IPS-20b (cell line): ENCODE measurements around the gene DNLZ.

Experiments used
- H3K27ac ChIP-seq: one replicate; pipeline ENCODE4 v1.5.1; 2013; ENCODE audit warnings: low read length
- H3K27me3 ChIP-seq: 2 replicates; pipeline ENCODE4 v1.6.1; 2013; ENCODE audit warnings: mild to moderate bottlenecking, low read length, inconsistent platforms; ENCODE audit not compliant: insufficient read depth
- H3K36me3 ChIP-seq: 2 replicates; pipeline ENCODE4 v1.6.1; 2013; ENCODE audit warnings: low read depth, mild to moderate bottlenecking, inconsistent platforms, low read length, moderate library complexity; ENCODE audit not compliant: insufficient read depth
- H3K4me1 ChIP-seq: 2 replicates; pipeline ENCODE4 v1.6.1; 2013; ENCODE audit warnings: mild to moderate bottlenecking, control low read depth, inconsistent platforms, low read length, moderate library complexity; ENCODE audit not compliant: insufficient read depth
- H3K4me3 ChIP-seq: 2 replicates; pipeline ENCODE4 v1.5.1; 2013; ENCODE audit warnings: mild to moderate bottlenecking, low read length, inconsistent platforms
- H3K9ac ChIP-seq: 2 replicates; pipeline ENCODE4 v1.6.1; 2013; ENCODE audit warnings: low read depth, mild to moderate bottlenecking, inconsistent platforms, low read length, moderate library complexity
- H3K9me3 ChIP-seq: 2 replicates; pipeline ENCODE4 v1.6.1; 2013; ENCODE audit warnings: mild to moderate bottlenecking, low read depth, low read length, inconsistent platforms; ENCODE audit not compliant: insufficient read depth

DNLZ gene

DNA sequence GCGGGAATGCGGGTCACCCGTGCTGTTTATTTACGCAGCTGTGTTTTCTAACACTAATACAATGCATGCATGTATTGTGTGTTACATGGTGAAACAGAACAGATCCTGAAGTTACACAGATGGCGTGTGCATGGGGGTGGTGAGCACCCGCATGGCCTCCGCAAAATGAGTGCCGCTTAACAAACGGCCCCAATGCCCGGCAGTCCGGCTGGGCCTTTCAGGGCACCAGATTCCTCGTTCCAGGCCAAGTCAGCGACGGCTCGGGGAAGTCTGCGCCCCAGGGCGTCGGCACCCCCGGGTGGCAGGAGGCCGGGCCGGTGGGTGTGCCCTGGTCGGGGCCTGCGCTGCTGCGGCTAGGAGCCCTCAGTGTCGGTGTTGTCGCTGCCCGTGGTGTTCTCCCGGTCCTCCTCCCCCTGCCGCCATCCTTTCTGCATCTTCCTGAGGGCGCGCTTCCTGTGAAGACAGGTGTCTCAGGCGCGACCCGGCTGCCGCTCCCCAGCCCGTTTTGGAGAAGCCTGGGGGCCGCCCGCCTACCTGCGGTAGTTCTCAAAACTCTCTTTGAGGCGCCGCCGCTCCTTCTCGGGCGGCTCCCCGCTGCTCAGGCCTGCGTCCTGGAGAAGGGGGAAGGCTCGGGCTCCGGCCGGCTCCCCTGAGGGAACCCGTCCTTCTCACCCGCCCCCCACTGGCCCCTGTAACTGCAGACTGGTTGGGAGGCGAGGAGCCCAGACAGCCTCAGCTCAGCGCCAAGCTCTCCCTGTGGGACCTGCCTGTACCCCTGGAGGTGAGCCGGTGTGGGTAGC, 605 bp upstream of the DNLZ start:
- peaks cover 6% of the 10 kb centered on the region; the same call in 1 of the 2 replicates for H3K36me3 ChIP-seq
- H3K4me1 ChIP-seq, result no peaks in the 10 kb centered on the region
- no peaks in the 10 kb centered on the region for H3K9me3 ChIP-seq
- no peaks in the 10 kb centered on the region for H3K27me3 ChIP-seq
- no peak overlapping the region for H3K27ac ChIP-seq
- H3K9ac ChIP-seq, result no peak overlapping the region
- no peak overlapping the region; the same call in 1 of the 2 replicates for H3K4me3 ChIP-seq

DNA sequence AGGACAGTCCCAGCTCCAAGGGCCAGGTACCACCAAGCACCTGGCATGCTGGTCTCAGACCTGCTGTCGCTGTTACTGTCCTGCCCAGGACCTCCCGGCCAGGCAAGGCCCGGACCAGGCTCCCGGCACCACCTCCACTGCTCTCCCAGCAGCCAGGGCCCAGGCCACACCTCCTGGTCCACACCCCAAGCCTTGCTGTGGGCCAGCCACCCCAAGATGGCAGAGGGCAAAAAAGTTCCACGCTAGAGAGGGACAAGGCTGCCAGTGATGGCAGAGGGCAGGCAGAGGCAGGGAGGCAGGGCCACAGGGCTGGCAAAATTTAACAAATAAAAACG, 1.1 kb downstream of the DNLZ start:
- H3K9ac ChIP-seq, result no peak overlapping the region
- H3K9me3 ChIP-seq, result no peaks in the 10 kb centered on the region
- no peaks in the 10 kb centered on the region for H3K4me1 ChIP-seq
- peak overlapping the region; percentile 51 for H3K4me3 ChIP-seq
- H3K36me3 ChIP-seq, result peaks cover 6% of the 10 kb centered on the region; the same call in 1 of the 2 replicates
- no peak overlapping the region for H3K27ac ChIP-seq
- H3K27me3 ChIP-seq, result no peaks in the 10 kb centered on the region

DNA sequence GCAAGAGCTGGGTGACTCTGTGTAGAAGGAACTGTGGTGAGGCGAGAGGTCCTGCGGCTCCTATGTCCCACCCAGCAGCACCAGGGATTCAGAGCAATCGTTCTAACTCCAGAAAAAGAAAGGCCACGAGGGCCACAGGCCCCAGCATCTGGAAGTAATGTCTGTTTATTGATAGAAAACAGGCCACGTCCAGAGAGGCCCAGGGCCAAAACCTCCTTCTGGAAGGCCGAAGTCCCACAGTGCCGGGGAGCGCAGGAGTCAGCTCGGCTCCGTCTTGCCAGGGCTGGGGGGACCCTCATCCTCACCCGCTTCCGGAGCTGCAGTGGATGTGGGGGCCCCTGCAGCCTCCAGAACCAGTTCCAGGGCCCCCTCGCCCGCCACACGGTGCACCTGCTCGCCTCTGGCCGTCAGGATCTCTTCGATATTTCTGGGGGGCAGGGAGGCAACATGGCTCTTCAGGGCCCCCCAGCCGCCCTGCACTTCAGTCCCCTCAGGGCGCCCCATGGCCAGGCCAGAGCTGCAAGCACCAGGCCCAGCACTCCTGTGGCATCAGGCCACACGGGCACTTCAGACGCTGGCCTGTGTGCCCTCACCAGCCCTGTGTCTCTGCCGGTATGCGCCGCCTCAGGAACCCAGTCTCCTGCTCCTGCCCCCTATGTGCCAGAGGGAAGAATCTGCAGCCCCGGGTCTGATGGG, 1.6 kb downstream of the DNLZ start:
- H3K36me3 ChIP-seq, result peaks cover 6% of the 10 kb centered on the region; the same call in 1 of the 2 replicates
- no peak overlapping the region for H3K4me3 ChIP-seq
- H3K9me3 ChIP-seq, result no peaks in the 10 kb centered on the region
- no peaks in the 10 kb centered on the region for H3K4me1 ChIP-seq
- no peaks in the 10 kb centered on the region for H3K27me3 ChIP-seq
- H3K27ac ChIP-seq, result no peak overlapping the region
- H3K9ac ChIP-seq, result no peak overlapping the region

DNA sequence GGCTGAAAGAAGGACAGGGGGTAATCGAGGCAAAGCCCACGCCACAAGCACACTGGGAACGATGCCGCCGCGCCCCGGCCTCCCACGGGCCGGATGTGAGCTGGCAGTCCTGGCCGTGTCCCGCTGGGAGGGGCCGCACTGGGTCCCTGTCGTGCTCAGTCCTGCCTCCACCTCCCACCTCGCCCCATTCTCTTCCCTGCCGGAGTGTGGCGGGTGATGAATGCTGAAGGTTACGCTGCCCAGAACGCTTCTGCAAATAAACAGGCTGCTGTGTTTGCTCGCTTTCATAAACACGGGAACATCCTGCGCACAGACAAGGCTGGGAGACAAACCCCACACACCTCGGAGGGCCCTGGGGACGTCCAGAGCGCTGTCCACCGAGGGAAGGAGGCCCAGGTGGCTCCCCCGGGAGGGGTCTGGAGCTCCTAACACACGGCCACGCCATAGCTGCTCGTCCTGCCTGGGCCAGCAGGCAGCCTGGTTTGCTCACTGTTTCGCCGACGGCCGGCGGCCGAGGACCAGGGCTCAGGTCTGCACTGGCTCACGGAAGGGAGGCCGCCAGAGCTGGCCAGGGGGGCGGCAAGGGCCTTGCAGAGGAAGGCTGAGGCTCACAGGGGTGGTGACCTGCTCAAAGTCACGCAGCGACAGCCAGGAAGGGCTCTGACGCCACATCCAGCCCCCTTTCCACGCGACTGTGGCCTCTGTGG, 2.3 kb downstream of the DNLZ start:
- Histone ChIP-seq H3K27ac (no peak overlapping the region), H3K9ac (no peak overlapping the region), H3K27me3 (no peaks in the 10 kb centered on the region), H3K4me3 (no peak overlapping the region), H3K36me3 (peaks cover 6% of the 10 kb centered on the region; the same call in 1 of the 2 replicates), H3K9me3 (no peaks in the 10 kb centered on the region), H3K4me1 (no peaks in the 10 kb centered on the region)

DNA sequence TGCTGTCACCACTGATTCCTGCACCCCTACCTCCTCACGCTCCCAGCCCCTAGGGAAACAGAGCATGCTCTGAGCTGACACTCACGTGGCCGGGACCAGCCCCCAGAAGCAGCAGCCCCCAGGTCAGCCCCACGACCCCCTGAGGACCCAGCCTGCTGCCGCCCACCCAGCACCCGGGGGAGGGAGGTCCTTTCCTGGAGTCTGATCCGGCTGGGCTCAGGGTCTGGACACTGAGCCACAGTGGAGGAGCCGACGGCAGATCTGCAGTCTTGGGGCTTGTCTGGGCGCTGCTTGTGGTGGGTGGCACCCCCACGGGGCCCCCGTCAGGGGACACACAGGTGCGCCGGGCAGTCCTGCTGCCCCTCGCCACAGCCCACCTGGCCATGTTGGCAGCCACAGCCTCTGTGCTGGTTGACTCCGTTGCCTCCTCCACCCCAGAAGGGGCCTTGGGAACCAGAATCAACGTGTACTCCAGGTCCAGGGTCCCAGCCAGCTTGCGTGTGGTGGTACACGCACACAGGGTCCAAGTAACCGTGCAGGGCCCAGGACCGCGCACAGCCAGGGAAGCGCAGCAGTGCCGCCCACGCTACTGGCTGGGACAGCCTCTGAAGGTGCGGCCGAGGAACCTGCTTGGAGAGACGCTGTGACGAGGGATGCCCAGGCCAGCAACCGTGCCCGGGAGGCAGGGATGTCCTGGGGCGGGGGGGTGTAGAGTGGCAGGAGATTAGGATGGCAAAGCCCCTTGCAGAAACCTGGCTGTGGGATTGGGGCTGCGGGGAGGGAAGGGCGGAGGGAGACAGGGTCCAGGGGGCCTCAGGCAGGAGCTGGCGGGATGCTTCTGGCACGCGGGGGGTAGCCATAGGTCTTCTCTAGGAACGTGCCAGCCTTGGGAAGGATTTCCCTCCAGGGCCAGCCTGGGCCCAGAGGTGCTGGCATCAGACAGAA, 3.5 kb downstream of the DNLZ start:
- Histone ChIP-seq H3K27me3 (no peaks in the 10 kb centered on the region), H3K9ac (no peak overlapping the region), H3K4me1 (no peaks in the 10 kb centered on the region), H3K4me3 (no peak overlapping the region), H3K36me3 (peaks cover 6% of the 10 kb centered on the region; the same call in 1 of the 2 replicates), H3K9me3 (no peaks in the 10 kb centered on the region), H3K27ac (no peak overlapping the region)

DNA sequence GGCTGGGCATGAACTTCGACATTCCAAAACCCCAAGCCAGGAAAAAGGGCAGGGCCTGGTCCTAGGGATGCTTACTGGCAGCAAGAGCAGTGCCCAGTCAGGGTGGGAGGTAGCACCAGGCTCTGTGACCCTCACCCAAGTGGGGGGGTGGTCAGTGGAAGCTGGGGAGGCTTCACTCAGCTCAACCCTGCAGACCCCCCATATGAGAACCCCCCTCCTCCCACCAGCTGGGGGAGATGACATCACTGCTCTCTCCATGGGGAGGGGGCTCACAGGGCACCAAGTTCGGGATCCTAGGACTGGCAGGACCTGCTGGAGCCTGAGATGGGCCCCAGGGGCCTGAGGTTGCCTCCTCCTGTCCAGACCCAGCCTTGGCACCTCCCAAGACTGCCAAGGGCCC, 4.7 kb downstream of the DNLZ start:
- peaks cover 6% of the 10 kb centered on the region; the same call in 1 of the 2 replicates for H3K36me3 ChIP-seq
- H3K9me3 ChIP-seq, result no peaks in the 10 kb centered on the region
- H3K4me1 ChIP-seq, result no peaks in the 10 kb centered on the region
- no peak overlapping the region for H3K27ac ChIP-seq
- no peak overlapping the region for H3K4me3 ChIP-seq
- H3K27me3 ChIP-seq, result no peaks in the 10 kb centered on the region
- no peak overlapping the region for H3K9ac ChIP-seq

DNA sequence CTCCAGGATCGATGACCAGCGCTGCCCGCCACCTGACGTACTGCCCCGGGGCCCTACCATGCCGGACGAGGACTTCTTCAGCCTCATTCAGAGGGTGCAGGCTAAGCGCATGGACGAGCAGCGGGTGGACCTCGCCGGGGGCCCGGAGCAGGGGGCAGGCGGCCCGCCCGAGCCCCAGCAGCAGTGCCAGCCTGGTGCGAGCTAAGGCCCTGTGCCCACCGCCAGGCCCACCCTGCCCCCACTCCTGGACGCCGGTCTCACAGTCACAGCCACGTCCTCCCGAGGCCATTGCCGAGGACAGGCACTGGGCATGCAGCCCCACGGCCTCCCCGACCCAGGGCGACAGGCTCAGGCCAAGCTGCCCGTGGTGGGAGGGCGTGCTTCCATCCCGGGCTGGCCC, 5.5 kb downstream of the DNLZ start:
- Histone ChIP-seq H3K4me3 (no peak overlapping the region), H3K27ac (no peak overlapping the region), H3K27me3 (no peaks in the 10 kb centered on the region), H3K9me3 (no peaks in the 10 kb centered on the region), H3K4me1 (no peaks in the 10 kb centered on the region), H3K36me3 (peaks cover 6% of the 10 kb centered on the region; the same call in 1 of the 2 replicates), H3K9ac (no peak overlapping the region)

DNA sequence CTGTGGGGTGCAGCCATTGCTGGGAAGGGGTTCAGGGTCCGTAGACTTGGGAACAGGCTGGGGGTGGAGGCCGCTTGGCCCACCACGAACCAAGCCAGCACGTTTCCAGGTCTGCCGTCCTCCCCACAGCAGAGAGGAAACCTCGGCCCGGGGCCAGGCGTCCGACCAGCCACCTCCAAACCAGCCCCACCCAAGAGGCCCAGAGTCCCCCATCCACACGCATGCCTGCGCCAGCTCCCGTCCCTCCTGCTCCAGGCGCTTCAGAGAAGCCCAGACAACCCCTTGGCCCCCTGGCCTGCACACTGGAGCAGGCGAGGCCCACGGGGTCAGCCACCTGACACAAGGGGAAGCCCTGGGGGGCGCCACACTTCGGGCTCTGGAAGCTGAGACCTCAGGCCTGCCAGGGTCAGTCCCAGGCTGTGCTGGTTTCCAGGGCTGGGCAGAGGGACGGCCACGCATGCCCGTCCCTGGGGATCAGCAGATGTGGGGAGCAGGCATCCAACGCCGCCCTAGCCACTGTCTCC, 6.3 kb downstream of the DNLZ start:
- H3K4me3 ChIP-seq, result no peak overlapping the region
- no peaks in the 10 kb centered on the region for H3K4me1 ChIP-seq
- no peaks in the 10 kb centered on the region for H3K9me3 ChIP-seq
- no peaks in the 10 kb centered on the region for H3K27me3 ChIP-seq
- H3K9ac ChIP-seq, result no peak overlapping the region
- peaks cover 6% of the 10 kb centered on the region; the same call in 1 of the 2 replicates for H3K36me3 ChIP-seq
- H3K27ac ChIP-seq, result no peak overlapping the region

DNA sequence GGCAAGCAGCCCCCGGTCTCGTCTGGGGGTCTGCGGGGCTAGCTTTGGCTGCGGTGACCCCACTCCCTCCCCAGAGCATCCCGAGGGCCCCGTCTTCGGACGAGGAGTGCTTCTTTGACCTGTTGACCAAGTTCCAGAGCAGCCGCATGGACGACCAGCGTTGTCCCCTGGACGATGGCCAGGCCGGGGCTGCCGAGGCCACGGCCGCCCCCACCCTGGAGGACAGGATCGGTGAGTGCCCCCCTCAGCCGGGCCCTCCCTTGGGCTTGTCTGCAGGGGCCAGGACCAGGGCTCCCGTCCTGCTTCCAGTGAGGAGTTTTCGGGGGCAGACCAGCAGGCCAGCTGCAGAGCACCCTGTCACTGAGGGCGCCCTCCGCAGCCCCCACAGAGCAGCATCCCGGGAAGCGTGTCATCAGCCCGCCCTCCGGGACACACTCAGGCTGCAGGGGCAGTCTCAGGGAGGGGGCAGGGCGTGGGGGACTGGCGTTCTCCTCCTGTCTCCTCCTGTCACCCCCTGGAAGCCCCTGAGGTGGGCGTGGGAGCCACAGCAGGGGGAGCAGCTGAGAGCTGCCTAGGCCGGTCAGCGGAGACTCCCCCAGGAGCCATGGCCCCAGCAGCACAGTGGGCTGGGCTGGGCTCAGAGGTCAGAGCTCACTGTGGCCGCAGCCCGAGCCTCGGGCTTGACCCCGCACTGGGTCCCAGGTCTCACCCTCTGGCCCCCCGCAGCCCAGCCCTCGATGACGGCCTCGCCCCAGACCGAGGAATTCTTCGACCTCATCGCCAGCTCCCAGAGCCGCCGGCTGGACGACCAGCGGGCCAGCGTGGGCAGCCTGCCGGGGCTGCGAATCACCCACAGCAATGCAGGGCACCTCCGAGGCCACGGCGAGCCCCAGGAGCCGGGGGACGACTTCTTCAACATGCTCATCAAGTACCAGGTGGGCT, 7.7 kb downstream of the DNLZ start:
- Histone ChIP-seq H3K36me3 (no peaks in the 10 kb centered on the region), H3K4me1 (no peaks in the 10 kb centered on the region), H3K9me3 (no peaks in the 10 kb centered on the region), H3K9ac (no peak overlapping the region), H3K27ac (no peak overlapping the region), H3K4me3 (no peak overlapping the region), H3K27me3 (no peaks in the 10 kb centered on the region)

DNA sequence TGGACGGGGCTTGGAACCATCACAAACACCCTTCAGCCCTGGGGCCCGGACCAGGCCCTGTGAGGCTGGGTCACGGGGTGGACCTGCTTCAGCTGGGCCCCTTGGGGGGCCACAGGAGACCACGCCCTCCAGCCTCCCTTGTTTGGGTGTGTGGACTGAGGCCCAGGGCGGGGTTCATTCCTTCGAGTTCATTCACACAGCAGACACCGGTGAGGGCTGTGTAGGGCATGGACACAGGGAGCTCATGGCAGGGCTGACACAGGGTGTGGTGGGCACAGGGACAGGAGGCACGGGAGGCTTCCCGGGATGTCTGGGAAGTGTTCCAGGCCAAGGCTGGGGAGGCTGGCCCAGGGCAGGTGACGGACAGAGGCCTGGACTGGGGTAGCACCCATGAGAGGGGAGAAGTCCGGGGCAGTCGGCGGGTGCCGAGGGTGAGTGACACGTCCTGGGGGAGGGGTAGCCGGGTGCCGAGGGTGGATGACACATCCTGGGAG, 8.9 kb downstream of the DNLZ start:
- no peak overlapping the region for H3K9ac ChIP-seq

More for the DNA sequence above, 8.9 kb downstream of the DNLZ start:
- H3K9me3 ChIP-seq, result no peaks in the 10 kb centered on the region
- no peaks in the 10 kb centered on the region for H3K4me1 ChIP-seq
- no peak overlapping the region for H3K4me3 ChIP-seq
- no peaks in the 10 kb centered on the region for H3K27me3 ChIP-seq
- no peak overlapping the region for H3K27ac ChIP-seq
- H3K36me3 ChIP-seq, result no peaks in the 10 kb centered on the region
